Gastrocnemius medialis (tissue), 4 donors: ENCODE results near the gene CIZ1. TPM values are rescaled to one million over a fixed set of nuclear protein-coding genes. Genes with fewer than 3 reads are reported as not detected.

ENCODE experiments used
- ATAC-seq, 2 donors: fragments of 150-250 bp; one replicate each; pipeline ENCODE4 v1.9.1; 2016
- DNase-seq, 2 donors: peaks; one replicate each; pipeline ENCODE4 v3.0.0-alpha.2; 2019
- H3K27ac ChIP-seq, 4 donors: fragments of 200-600 bp; sonication (generic); 1 replicate in 1 of 4; 2 replicates in 3 of 4; pipeline ENCODE4 v1.5.1; 2016 to 2018; ENCODE audit warnings: mild to moderate bottlenecking in 2 of 4, moderate library complexity in 1 of 4
- H3K27me3 ChIP-seq, 3 donors: fragments of 200-600 bp; sonication (generic) in 2 of 3; 1 replicate in 1 of 3; 2 replicates in 2 of 3; pipeline versions ENCODE4 v1.5.1 to v1.6.0; 2016 to 2019; ENCODE audit warnings: mild to moderate bottlenecking in 1 of 3, moderate library complexity in 1 of 3
- H3K36me3 ChIP-seq, 2 donors: fragments of 200-600 bp; sonication (generic) in 1 of 2; one replicate each; pipeline ENCODE4 v1.5.1; 2017 to 2018
- H3K4me1 ChIP-seq, 2 donors: fragments of 200-600 bp; sonication (generic) in 1 of 2; one replicate each; pipeline ENCODE4 v1.5.1; 2016 to 2017; ENCODE audit warnings: mild to moderate bottlenecking in 2 of 2
- H3K4me3 ChIP-seq, 4 donors: fragments of 200-600 bp; sonication (generic) in 3 of 4; 1 replicate in 1 of 4; 2 replicates in 3 of 4; pipeline ENCODE4 v1.5.1; 2016 to 2019; ENCODE audit warnings: mild to moderate bottlenecking in 2 of 4
- H3K9me3 ChIP-seq, 3 donors: fragments of 200-600 bp; sonication (generic) in 2 of 3; 1 replicate in 1 of 3; 2 replicates in 2 of 3; pipeline ENCODE4 v1.5.1; 2016 to 2019
- CTCF ChIP-seq, 5 experiments: fragments of 450-650 bp in 3 of 5; fragments of 200-600 bp in 2 of 5; sonication (generic) in 2 of 5; IDR thresholded peaks in 4 of 5; conservative IDR thresholded peaks in 1 of 5; 1 replicate in 4 of 5; 2 replicates in 1 of 5; pipeline ENCODE4 v1.5.1; 2016 to 2019; ENCODE audit warnings: antibody characterized with exemption in 5 of 5, mild to moderate bottlenecking in 3 of 5, moderate library complexity in 3 of 5
- POLR2A ChIP-seq, 2 donors: fragments of 450-650 bp; IDR thresholded peaks; one replicate each; pipeline ENCODE4 v1.6.1; 2017; ENCODE audit warnings: antibody characterized with exemption in 2 of 2, mild to moderate bottlenecking in 2 of 2, moderate library complexity in 2 of 2
- in situ Hi-C, 4 donors: fragments of 200-750 bp; cut with MboI; loops; one replicate each; pipeline versions ENCODE4 v1.15.0 to v1.8.0; 2017; ENCODE audit warnings: low sequenced_read_pairs in 4 of 4
- intact Hi-C: fragments of 100-400 bp; cut with DNase I; formaldehyde crosslinking; loops from one replicate; pipeline ENCODE4 v1.15.1; 2023; ENCODE audit warnings: low total_unique reads
- total RNA-seq, 4 donors: library from RNA; depleted of rRNA; stranded (reverse); fragments of >200 nt; gene quantifications; one replicate each; pipeline versions ENCODE4 v1.1.0 to v1.2.3, GENCODE V29; 2016

The CIZ1 gene
- total RNA-seq, 4 donors from 2014 or later = 47.8 to 61.3 (median 53.0) TPM

- H3K4me1 ChIP-seq = peaks cover 7 to 9% of the 10 kb centered on the region in 2 donors
- intact Hi-C loops (no loop called here), in situ Hi-C loops (no loop called here)
- H3K9me3 ChIP-seq = no peaks in the 10 kb centered on the region
- ATAC-seq = no peak
- H3K27ac ChIP-seq = peak overlapping the region in 1 of 4 donors; percentile 18
- peaks cover 8 to 15% (median 14%) of the 10 kb centered on the region in 3 donors for H3K27me3 ChIP-seq
- H3K36me3 ChIP-seq = no peaks in the 10 kb centered on the region
- TF ChIP-seq POLR2A (IDR thresholded peaks at IDR 0.05) = no peak
- no peak overlapping the region for H3K4me3 ChIP-seq
- no peak for DNase-seq
These were observed 13.5 kb upstream of the CIZ1 start for GRCh38 chr9:128204858-128205257.

GRCh38 chr9:128203707-128204551 is 12.6 kb upstream of the CIZ1 start:
- H3K4me3 ChIP-seq = peak overlapping the region; percentile 54 to 63 (median 60)
- TF ChIP-seq POLR2A (IDR thresholded peaks at IDR 0.05) (no peak), CTCF (IDR thresholded peaks at IDR 0.05 in 4 of 5, conservative IDR thresholded peaks at IDR 0.05 in 1 of 5) (no peak)
- H3K27ac ChIP-seq = peak overlapping the region in 2 of 4 donors; percentile 18 to 40
- peaks cover 7 to 9% of the 10 kb centered on the region in 2 donors for H3K4me1 ChIP-seq
- peaks cover 8 to 15% (median 14%) of the 10 kb centered on the region in 3 donors for H3K27me3 ChIP-seq
- in situ Hi-C loops (no loop called here), intact Hi-C loops (no loop called here)
- H3K36me3 ChIP-seq = no peaks in the 10 kb centered on the region
- no peak for DNase-seq
- ATAC-seq = no peak
- H3K9me3 ChIP-seq = no peaks in the 10 kb centered on the region

- TF ChIP-seq POLR2A (IDR thresholded peaks at IDR 0.05) = no peak
- TF ChIP-seq CTCF (IDR thresholded peaks at IDR 0.05 in 4 of 5, conservative IDR thresholded peaks at IDR 0.05 in 1 of 5) = peak; percentile 57 to 99 (median 97)
- intact Hi-C loops (no loop called here), in situ Hi-C loops (no loop called here)
- Histone ChIP-seq H3K4me3 (peak within 1 kb of the TSS; percentile 54 to 63 (median 60)), H3K27ac (peak within 1 kb of the TSS in 1 of 4 donors; percentile 40), H3K36me3 (no peaks in the 10 kb centered on the region), H3K9me3 (no peaks in the 10 kb centered on the region), H3K4me1 (peaks cover 7 to 9% of the 10 kb centered on the region in 2 donors), H3K27me3 (peaks cover 8 to 15% (median 14%) of the 10 kb centered on the region in 3 donors)
- ATAC-seq = peak; percentile 92
- DNase-seq = no peak
These were observed 11.8 kb upstream of the CIZ1 start, which contains the start of gene DNM1 for GRCh38 chr9:128203024-128203706. Gene DNM1 (plus strand): TSS chr9:128203379. CDS start chr9:128203471, 92 bp downstream.

GRCh38 chr9:128202648-128203023 is 11.3 kb upstream of the CIZ1 start:
- Histone ChIP-seq H3K36me3 (no peaks in the 10 kb centered on the region), H3K4me3 (peak overlapping the region in 3 of 4 donors; percentile 59 to 63 (median 60)), H3K27me3 (peaks cover 8 to 15% (median 14%) of the 10 kb centered on the region in 3 donors), H3K4me1 (peaks cover 7 to 9% of the 10 kb centered on the region in 2 donors), H3K27ac (no peak overlapping the region), H3K9me3 (no peaks in the 10 kb centered on the region)
- no peak for TF ChIP-seq CTCF (IDR thresholded peaks at IDR 0.05 in 4 of 5, conservative IDR thresholded peaks at IDR 0.05 in 1 of 5)
- no peak for TF ChIP-seq POLR2A (IDR thresholded peaks at IDR 0.05)
- intact Hi-C loops = no loop called here
- ATAC-seq (no peak), DNase-seq (no peak)
- in situ Hi-C loops = no loop called here
